T-helper 2 cell treated with Interferon-gamma antibody and Interleukin-4, amounts not matched to agents 5 μg/mL and 100 μg/mL, for 36 hours (primary cell): ENCODE results near the gene KRTAP22-2.

Experiments used
- DNase-seq: peaks from one replicate; pipeline ENCODE4 v3.0.0; 2021; ENCODE audit warnings: low spot score
- H3K27ac Mint-ChIP-seq: one replicate; pipeline ENCODE4 v1.8.0; 2021; ENCODE audit warnings: mild to moderate bottlenecking, mixed read lengths
- H3K27me3 Mint-ChIP-seq: one replicate; pipeline ENCODE4 v1.8.0; 2021; ENCODE audit warnings: low read depth, mixed read lengths
- H3K36me3 Mint-ChIP-seq: one replicate; pipeline ENCODE4 v1.8.0; 2021; ENCODE audit warnings: low read depth, mixed read lengths
- H3K4me1 Mint-ChIP-seq: one replicate; pipeline ENCODE4 v1.8.0; 2021; ENCODE audit warnings: low read depth, mixed read lengths
- H3K4me3 Mint-ChIP-seq: one replicate; pipeline ENCODE4 v1.8.0; 2022; ENCODE audit warnings: mild to moderate bottlenecking, moderate library complexity, mixed read lengths
- H3K9me3 Mint-ChIP-seq: one replicate; pipeline ENCODE4 v1.8.0; 2021; ENCODE audit warnings: mixed read lengths

The KRTAP22-2 gene

GRCh38 chr21:30590297-30590696 lies at the start of gene KRTAP22-2:
KRTAP22-2 (minus strand) TSS chr21:30590397.
- DNase-seq: no peak
- Mint-ChIP-seq H3K4me3 (no peak within 1 kb of the TSS), H3K4me1 (no peaks in the 10 kb centered on the region), H3K27ac (no peak within 1 kb of the TSS), H3K9me3 (no peaks in the 10 kb centered on the region), H3K36me3 (no peaks in the 10 kb centered on the region), H3K27me3 (no peaks in the 10 kb centered on the region)

- Mint-ChIP-seq H3K36me3 (no peaks in the 10 kb centered on the region), H3K4me3 (no peak overlapping the region), H3K4me1 (no peaks in the 10 kb centered on the region), H3K27ac (no peak overlapping the region), H3K27me3 (no peaks in the 10 kb centered on the region), H3K9me3 (no peaks in the 10 kb centered on the region)
- no peak for DNase-seq
Observed at GRCh38 chr21:30638686-30639085, 48.5 kb upstream of the KRTAP22-2 start.

DNA sequence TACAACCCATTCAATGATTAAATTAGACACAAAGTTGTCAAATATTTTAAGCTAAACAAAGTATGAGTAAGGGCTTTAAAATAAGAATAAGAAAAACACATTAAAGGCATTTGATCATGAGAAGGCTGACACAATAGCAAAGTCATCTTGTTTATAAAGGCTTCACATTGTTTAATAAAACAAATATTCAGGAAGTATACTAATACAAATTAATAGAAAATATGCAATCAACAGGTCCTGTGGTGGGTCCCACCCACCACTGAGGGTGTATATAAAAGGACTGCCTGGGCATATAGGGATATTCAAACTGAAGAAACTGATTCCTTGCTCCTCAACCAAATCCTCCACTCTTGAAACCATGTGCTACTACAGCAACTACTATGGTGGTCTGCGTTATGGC lies 44.7 kb upstream of the KRTAP22-2 start, which contains the start of gene KRTAP20-2:
KRTAP20-2 (plus strand) TSS at position 301 of the 400 bp plus-strand sequence; CDS start at position 359, 58 bp downstream.
- H3K4me3 Mint-ChIP-seq: no peak within 1 kb of the TSS
- no peaks in the 10 kb centered on the region for H3K27me3 Mint-ChIP-seq
- H3K4me1 Mint-ChIP-seq: no peaks in the 10 kb centered on the region
- H3K9me3 Mint-ChIP-seq: no peaks in the 10 kb centered on the region
- DNase-seq: no peak
- H3K36me3 Mint-ChIP-seq: no peaks in the 10 kb centered on the region
- H3K27ac Mint-ChIP-seq: no peak within 1 kb of the TSS

- Mint-ChIP-seq H3K9me3 (peaks cover 6% of the 10 kb centered on the region), H3K4me3 (no peak overlapping the region), H3K27ac (no peak overlapping the region), H3K4me1 (no peaks in the 10 kb centered on the region), H3K27me3 (no peaks in the 10 kb centered on the region), H3K36me3 (no peaks in the 10 kb centered on the region)
- DNase-seq: no peak
Observed at GRCh38 chr21:30629200-30629599, 39.0 kb upstream of the KRTAP22-2 start.

DNA sequence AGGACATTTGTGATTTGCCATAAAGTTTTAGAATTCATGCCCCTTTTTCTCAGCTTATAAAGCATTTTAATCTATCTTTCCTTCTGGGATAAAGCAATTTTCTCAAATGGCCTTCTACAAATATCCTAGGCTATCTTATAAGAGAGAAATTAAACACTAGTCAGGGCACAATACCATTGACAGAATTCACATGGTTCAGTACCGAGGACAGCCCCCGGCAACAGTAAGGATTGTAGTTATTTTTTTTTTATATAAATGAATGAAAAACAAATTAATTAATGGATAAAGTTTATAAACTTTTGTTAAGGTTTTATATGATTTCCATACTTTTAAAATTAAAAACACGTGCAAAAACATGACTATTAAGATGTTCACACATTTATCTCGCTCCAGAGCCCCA lies 37.9 kb upstream of the KRTAP22-2 start:
- DNase-seq: no peak
- no peaks in the 10 kb centered on the region for H3K36me3 Mint-ChIP-seq
- H3K4me3 Mint-ChIP-seq: no peak overlapping the region
- H3K27me3 Mint-ChIP-seq: no peaks in the 10 kb centered on the region
- no peak overlapping the region for H3K27ac Mint-ChIP-seq
- peaks cover 6% of the 10 kb centered on the region for H3K9me3 Mint-ChIP-seq
- H3K4me1 Mint-ChIP-seq: no peaks in the 10 kb centered on the region

- Mint-ChIP-seq H3K27ac (no peak overlapping the region), H3K9me3 (peaks cover 6% of the 10 kb centered on the region), H3K4me1 (no peaks in the 10 kb centered on the region), H3K4me3 (no peak overlapping the region), H3K27me3 (no peaks in the 10 kb centered on the region), H3K36me3 (no peaks in the 10 kb centered on the region)
- DNase-seq: no peak
Observed at GRCh38 chr21:30625449-30626165, 35.4 kb upstream of the KRTAP22-2 start.

- no peaks in the 10 kb centered on the region for H3K36me3 Mint-ChIP-seq
- no peaks in the 10 kb centered on the region for H3K27me3 Mint-ChIP-seq
- H3K4me3 Mint-ChIP-seq: no peak overlapping the region
- H3K27ac Mint-ChIP-seq: no peak overlapping the region
- no peak for DNase-seq
- H3K9me3 Mint-ChIP-seq: peaks cover 3% of the 10 kb centered on the region
- H3K4me1 Mint-ChIP-seq: no peaks in the 10 kb centered on the region
Observed at GRCh38 chr21:30623362-30623761, 33.2 kb upstream of the KRTAP22-2 start.

DNA sequence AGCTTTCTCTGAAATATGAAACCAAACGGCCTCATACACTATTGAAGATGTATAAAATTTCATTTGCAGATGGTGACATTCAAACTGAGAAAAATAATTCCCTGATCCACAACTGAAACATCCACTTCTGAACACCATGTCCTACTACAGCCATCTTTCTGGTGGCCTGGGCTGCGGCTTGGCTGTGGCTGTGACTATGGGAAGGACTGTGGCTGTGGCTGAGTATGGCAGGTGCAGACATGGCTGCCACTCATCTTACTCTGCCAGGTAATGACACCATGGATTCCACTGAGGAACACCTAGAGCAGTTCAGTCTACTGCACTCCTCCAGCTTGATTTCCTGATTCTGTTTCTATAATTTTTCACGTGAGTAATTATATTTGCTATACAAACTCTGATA lies 30.3 kb upstream of the KRTAP22-2 start, which contains the start of gene KRTAP20-4:
KRTAP20-4 (plus strand) TSS at position 106 of the 400 bp plus-strand sequence.
- no peaks in the 10 kb centered on the region for H3K4me1 Mint-ChIP-seq

DNA sequence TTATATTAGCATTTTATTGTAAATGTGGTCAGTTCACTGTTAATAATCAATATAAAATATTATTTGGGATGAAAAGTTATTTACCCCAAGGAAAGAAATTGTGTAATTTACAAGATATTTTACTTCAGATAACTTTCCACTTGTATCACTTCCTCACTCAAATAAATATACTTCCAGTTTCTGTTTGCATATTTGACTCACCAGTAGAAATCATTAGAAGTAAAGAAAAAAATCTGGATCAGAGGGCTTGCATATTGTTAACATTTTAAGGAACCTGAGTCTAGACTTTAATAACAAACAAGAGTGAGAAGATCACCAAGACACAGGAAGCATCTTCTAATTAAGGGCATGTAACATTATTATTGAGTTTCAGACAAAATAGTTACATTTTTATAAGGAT lies 29.9 kb upstream of the KRTAP22-2 start:
- Mint-ChIP-seq H3K27me3 (no peaks in the 10 kb centered on the region), H3K36me3 (no peaks in the 10 kb centered on the region), H3K4me1 (no peaks in the 10 kb centered on the region), H3K4me3 (no peak overlapping the region), H3K9me3 (no peaks in the 10 kb centered on the region), H3K27ac (no peak overlapping the region)
- DNase-seq: no peak

More for the DNA sequence above, 30.3 kb upstream of the KRTAP22-2 start, which contains the start of gene KRTAP20-4:
- Mint-ChIP-seq H3K36me3 (no peaks in the 10 kb centered on the region), H3K9me3 (no peaks in the 10 kb centered on the region), H3K27me3 (no peaks in the 10 kb centered on the region), H3K27ac (no peak within 1 kb of the TSS), H3K4me3 (no peak within 1 kb of the TSS)
- DNase-seq: no peak

DNA sequence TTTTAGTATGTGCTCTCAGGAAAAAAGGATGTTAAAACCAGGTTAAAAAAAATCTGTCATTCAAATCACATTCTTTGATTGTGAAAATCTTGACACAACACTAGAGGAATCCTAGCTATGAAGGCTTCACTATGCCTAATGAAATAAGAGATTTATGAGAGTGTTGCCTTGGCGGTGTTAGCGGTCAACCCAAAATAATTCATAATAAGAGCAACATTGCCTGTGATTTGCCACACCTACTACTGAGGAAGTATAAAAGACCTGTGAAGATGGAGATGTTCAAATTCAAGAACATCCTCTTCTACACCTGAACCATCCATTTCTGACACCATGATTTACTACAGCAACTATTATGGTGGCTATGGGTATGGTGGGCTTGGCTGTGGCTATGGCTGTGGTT lies 25.9 kb upstream of the KRTAP22-2 start, which contains the start of gene KRTAP20-1:
KRTAP20-1 (plus strand) TSS at position 301 of the 400 bp plus-strand sequence; CDS start at position 331, 30 bp downstream.
- Mint-ChIP-seq H3K4me3 (no peak within 1 kb of the TSS), H3K9me3 (peaks cover 8% of the 10 kb centered on the region), H3K36me3 (no peaks in the 10 kb centered on the region), H3K27me3 (no peaks in the 10 kb centered on the region), H3K27ac (no peak within 1 kb of the TSS), H3K4me1 (peaks cover 2% of the 10 kb centered on the region)
- DNase-seq: no peak

DNA sequence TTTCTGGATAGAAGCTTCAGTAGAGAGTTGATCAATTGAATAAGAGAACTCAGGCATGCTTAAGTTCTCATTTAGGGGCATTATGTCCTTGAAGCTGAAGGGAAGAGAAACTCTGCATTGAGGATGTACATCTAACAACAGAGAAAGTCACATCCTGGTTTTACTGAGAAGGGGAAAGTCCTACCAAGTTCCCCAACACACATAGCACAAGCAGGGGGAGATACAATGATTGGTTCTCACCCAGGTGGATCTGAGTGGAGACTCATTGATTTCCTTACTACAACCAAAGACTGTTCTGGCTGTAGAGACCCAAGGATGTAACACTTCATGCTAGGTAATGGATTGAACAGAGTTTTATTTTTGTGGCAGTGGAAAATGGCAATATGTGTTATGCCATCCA lies 25.0 kb upstream of the KRTAP22-2 start:
- no peak overlapping the region for H3K27ac Mint-ChIP-seq

GRCh38 chr21:30613836-30614235 lies 23.6 kb upstream of the KRTAP22-2 start, which contains the start of gene KRTAP6-1:
KRTAP6-1 (minus strand) TSS chr21:30613930; CDS start chr21:30613904, 26 bp downstream.
- Mint-ChIP-seq H3K4me3 (no peak within 1 kb of the TSS), H3K9me3 (peaks cover 18% of the 10 kb centered on the region), H3K36me3 (no peaks in the 10 kb centered on the region), H3K27ac (no peak within 1 kb of the TSS), H3K4me1 (peaks cover 2% of the 10 kb centered on the region), H3K27me3 (no peaks in the 10 kb centered on the region)
- DNase-seq: no peak

More for the DNA sequence above, 25.0 kb upstream of the KRTAP22-2 start:
- no peaks in the 10 kb centered on the region for H3K27me3 Mint-ChIP-seq
- H3K4me3 Mint-ChIP-seq: no peak overlapping the region
- peaks cover 18% of the 10 kb centered on the region for H3K9me3 Mint-ChIP-seq
- no peak for DNase-seq
- H3K4me1 Mint-ChIP-seq: peaks cover 2% of the 10 kb centered on the region
- no peaks in the 10 kb centered on the region for H3K36me3 Mint-ChIP-seq

GRCh38 chr21:30612132-30612531 lies 21.9 kb upstream of the KRTAP22-2 start:
- no peaks in the 10 kb centered on the region for H3K27me3 Mint-ChIP-seq

DNA sequence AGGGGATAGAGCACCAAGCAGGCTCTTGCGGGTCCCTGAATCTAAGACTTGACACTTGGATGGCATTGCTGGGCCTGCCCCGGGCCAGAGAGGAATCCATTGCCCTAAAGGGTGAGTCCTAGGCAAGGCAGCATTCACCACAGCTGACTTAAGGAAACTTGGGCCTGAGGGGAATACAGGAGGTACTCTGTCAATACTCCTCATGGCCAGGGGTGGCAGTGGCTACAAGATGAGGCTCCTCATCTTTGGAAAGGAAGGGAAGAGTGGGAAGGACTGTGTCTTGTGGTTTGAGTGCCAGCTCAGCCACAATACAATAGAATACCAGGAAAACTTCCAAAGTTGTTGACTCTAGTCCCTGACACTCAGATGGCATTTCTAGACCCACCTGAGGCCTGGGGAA lies 15.8 kb upstream of the KRTAP22-2 start:
- no peaks in the 10 kb centered on the region for H3K4me1 Mint-ChIP-seq
- H3K36me3 Mint-ChIP-seq: no peaks in the 10 kb centered on the region
- no peak overlapping the region for H3K4me3 Mint-ChIP-seq
- peaks cover 20% of the 10 kb centered on the region for H3K9me3 Mint-ChIP-seq
- H3K27ac Mint-ChIP-seq: no peak overlapping the region
- H3K27me3 Mint-ChIP-seq: peaks cover 2% of the 10 kb centered on the region
- no peak for DNase-seq

More at GRCh38 chr21:30612132-30612531, 21.9 kb upstream of the KRTAP22-2 start:
- peaks cover 2% of the 10 kb centered on the region for H3K4me1 Mint-ChIP-seq
- H3K4me3 Mint-ChIP-seq: no peak overlapping the region
- no peak for DNase-seq
- H3K9me3 Mint-ChIP-seq: peaks cover 18% of the 10 kb centered on the region
- no peak overlapping the region for H3K27ac Mint-ChIP-seq
- no peaks in the 10 kb centered on the region for H3K36me3 Mint-ChIP-seq
